D721Med (cell line): ENCODE data around the gene ATP6AP2.
"Not testable (repeated sequence)": the region's sequence is repeated elsewhere in the genome, so short reads cannot be mapped to it uniquely, and the experiment has no call there.

Source experiments
- DNase-seq: peaks from one replicate; pipeline ENCODE4 v3.0.0; 2011; ENCODE audit warnings: low spot score; ENCODE audit not compliant: insufficient read length
- FAIRE-seq: peaks from 2 replicates; lab custom pipeline; 2011; peaks lifted over from hg19 to GRCh38; lab: Jason Lieb, UNC
- CTCF ChIP-seq: IDR thresholded peaks from 2 replicates; pipeline ENCODE4 v1.5.1; 2012; ENCODE audit warnings: mild to moderate bottlenecking, control low read depth; ENCODE audit not compliant: insufficient read depth; ENCODE audit errors: missing control alignments

Gene ATP6AP2

DNA sequence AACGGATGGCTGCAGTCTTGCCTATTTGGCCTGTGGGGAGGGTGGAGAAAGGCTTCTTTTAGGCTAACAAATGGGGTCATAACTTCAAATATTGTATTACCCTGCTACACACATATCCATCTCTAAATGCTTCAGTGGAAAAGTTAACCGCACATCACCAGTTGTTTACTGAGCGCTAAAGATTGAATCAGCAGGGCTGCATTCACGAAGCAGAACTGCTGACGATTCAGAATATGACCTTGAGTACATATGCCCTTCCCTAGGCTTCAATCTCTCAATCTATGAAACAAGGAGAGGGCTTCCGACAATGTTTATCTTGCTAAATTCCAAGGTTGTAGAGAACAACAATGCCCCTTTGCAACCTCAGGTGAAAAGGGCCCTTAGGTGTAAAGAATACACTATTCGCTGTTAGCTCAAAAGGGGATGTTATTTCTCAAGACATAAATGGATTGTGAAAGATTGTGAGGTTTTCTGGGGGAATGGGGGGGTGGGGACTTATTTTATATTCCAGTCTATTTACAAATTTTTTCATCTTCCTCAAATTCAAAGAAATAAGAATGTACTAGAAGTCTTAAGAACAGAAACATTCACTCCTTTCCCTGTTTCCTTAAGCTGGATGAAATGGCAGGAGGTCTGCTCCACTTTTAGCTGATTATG, 2.6 kb upstream of the ATP6AP2 start:
- DNase-seq, result no peak
- no peak for TF ChIP-seq CTCF
- no peak for FAIRE-seq

GRCh38 chrX:40579141-40579540, 1.6 kb upstream of the ATP6AP2 start:
- no peak for FAIRE-seq
- TF ChIP-seq CTCF, result no peak
- DNase-seq, result no peak

- DNase-seq, result no peak
- no peak for TF ChIP-seq CTCF
- FAIRE-seq, result no peak
These were observed 752 bp upstream of the ATP6AP2 start for GRCh38 chrX:40579900-40580536.

GRCh38 chrX:40581336-40581920, 658 bp downstream of the ATP6AP2 start:
- DNase-seq (no peak), FAIRE-seq (no peak)
- TF ChIP-seq CTCF, result no peak

DNA sequence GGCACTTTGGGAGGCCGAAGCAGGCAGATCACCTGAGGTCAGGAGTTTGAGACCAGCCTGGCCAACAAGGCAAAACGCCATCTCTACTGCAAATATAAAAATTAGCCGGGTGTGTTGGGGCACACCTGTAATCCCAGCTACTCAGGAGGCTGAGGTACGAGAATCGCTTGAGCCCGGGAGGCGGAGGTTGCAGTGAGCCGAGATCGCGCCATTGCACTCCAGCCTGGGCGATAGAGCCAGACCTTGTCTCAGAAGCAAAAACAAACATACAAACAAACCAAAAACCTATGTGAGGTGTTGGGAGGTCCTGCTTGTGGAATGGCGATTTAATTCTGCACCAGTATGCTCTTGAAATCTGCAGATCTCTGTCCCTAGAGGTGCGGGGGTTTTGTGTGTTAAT, 1.4 kb downstream of the ATP6AP2 start:
- FAIRE-seq, DNase-seq: not testable (repeated sequence)

GRCh38 chrX:40582811-40583210, 2.0 kb downstream of the ATP6AP2 start:
- no peak for TF ChIP-seq CTCF
- no peak for FAIRE-seq
- no peak for DNase-seq

- not testable (repeated sequence) for FAIRE-seq
These were observed 6.9 kb downstream of the ATP6AP2 start for GRCh38 chrX:40587623-40588022.

GRCh38 chrX:40589616-40590321, 9.0 kb downstream of the ATP6AP2 start:
- DNase-seq, FAIRE-seq: not testable (repeated sequence)

More at GRCh38 chrX:40587623-40588022, 6.9 kb downstream of the ATP6AP2 start:
- DNase-seq, result not testable (repeated sequence)
